ENCODE measurements around the gene FOXG1. TPM values are rescaled to one million over a fixed set of nuclear protein-coding genes. Genes with fewer than 3 reads are reported as not detected.

FOXG1 gene
- total and polyA plus RNA-seq, 9 of the 15 experiments (the other 6 are each of a cell fraction or from before 2014, with no cell fraction given), result 0.56 to 3.7 (median 0.85) TPM

- H3K9me3 ChIP-seq (replicated peaks; ENCODE audit: control insufficient read depth, insufficient read depth, low read depth, low read length), result no peaks in the 10 kb centered on the region
- H3K79me2 ChIP-seq (ENCODE audit: control insufficient read depth, insufficient read depth, low read length), result no peaks in the 10 kb centered on the region
- no peaks in the 10 kb centered on the region for H3K9me1 ChIP-seq (ENCODE audit: control insufficient read depth, insufficient read depth, low read length)
- 24% methylated on average over 13 of the region's 14 CpGs for WGBS (ENCODE audit: insufficient coverage, low coverage, missing lambda C conversion rate)
- no peak for DNase-seq (ENCODE audit: extremely low read depth in 1 of 4, low spot score in 3 of 4)
- TF ChIP-seq SETDB1 (IDR thresholded peaks at IDR 0.05; ENCODE audit: low read length), result no peak
- no peak for TF ChIP-seq POLR2AphosphoS5 (IDR thresholded peaks at IDR 0.05; ENCODE audit: control insufficient read depth, insufficient read depth, low read depth, low read length)
- TF ChIP-seq BRD4 (IDR thresholded peaks at IDR 0.05), result no peak
- TF ChIP-seq TCF7 (IDR thresholded peaks at IDR 0.05; ENCODE audit: borderline replicate concordance), result no peak
- no peak for TF ChIP-seq PHF20 (IDR thresholded peaks at IDR 0.05; ENCODE audit: partially characterized antibody)
- TF ChIP-seq PYGO2 (tag; IDR thresholded peaks at IDR 0.05), result no peak
- no peak for TF ChIP-seq ZFP36 (IDR thresholded peaks at IDR 0.05; ENCODE audit: low read depth, low read length, partially characterized antibody)
- no peak for TF ChIP-seq POLR2AphosphoS2 (IDR thresholded peaks at IDR 0.05; ENCODE audit: low read length)
- H3K9ac ChIP-seq (ENCODE audit: insufficient read depth in 1 of 2, low read depth in 2 of 2, low read length in 2 of 2), result no peak overlapping the region
- in situ Hi-C loops (cut with MboI), result loop anchor here (10.0 to 25.0 kb wide), 3 partner anchors 457 to 1457 kb away; no protein-coding TSS in a partner anchor
- no peak overlapping the region for H2AFZ ChIP-seq (ENCODE audit: low read depth, low read length)
- H3K4me2 ChIP-seq (ENCODE audit: insufficient read depth, low read length), result no peak overlapping the region
- H3K4me3 ChIP-seq, result no peak overlapping the region
- no peak for FAIRE-seq
- no peaks in the 10 kb centered on the region for H4K20me1 ChIP-seq (replicated peaks; ENCODE audit: control insufficient read depth, insufficient read depth, low read length)
- ChIA-PET POLR2A (interaction anchor here (0.6 kb wide), 1 partner anchor 384 kb away, joined by 4 read pairs; no protein-coding TSS in a partner anchor), CTCF (ENCODE audit: low intra/inter-chr PET ratio) (no interaction called here)
- BruUV-seq (replicated peaks), result no TSS peak
- no peaks in the 10 kb centered on the region for H3K4me1 ChIP-seq (replicated peaks in 1 of 2; ENCODE audit: control insufficient read depth in 2 of 2, insufficient read depth in 2 of 2, low read length in 2 of 2)
- no peak for ATAC-seq
- no peak overlapping the region for H3K27ac ChIP-seq (ENCODE audit: extremely low read depth, low read depth, low read length)
- H3K27me3 ChIP-seq (ENCODE audit: control insufficient read depth in 2 of 2, insufficient read depth in 2 of 2, low read length in 2 of 2), result no peaks in the 10 kb centered on the region; a peak in 1 of 5 replicates
- H3K36me3 ChIP-seq (ENCODE audit: control insufficient read depth, insufficient read depth, low read length), result no peaks in the 10 kb centered on the region
- intact Hi-C loops (cut with micrococcal nuclease), result loop anchor here (2.0 to 10.0 kb wide), 3 partner anchors 259 to 1459 kb away; no protein-coding TSS in a partner anchor
Observed at GRCh38 chr14:28755198-28755815, 11.3 kb upstream of the FOXG1 start.
